Neural cell (in vitro differentiated cells): ENCODE measurements around the gene NSMF. TPM values are rescaled to one million over a fixed set of nuclear protein-coding genes. Genes with fewer than 3 reads are reported as not detected.

Experiments
- H2AFZ ChIP-seq: fragments of 200-600, 300-800 bp; sonication (generic), shearing (Covaris generic); 2 replicates; pipeline ENCODE4 v1.6.0; 2014; ENCODE audit warnings: low read depth, mild to moderate bottlenecking, antibody characterized with exemption, low read length, moderate library complexity
- H3F3A ChIP-seq: fragments of 200-600 bp; shearing (Covaris generic); 2 replicates; pipeline ENCODE4 v1.6.1; 2016; ENCODE audit warnings: mild to moderate bottlenecking, moderate library complexity, mixed read lengths, antibody characterized with exemption, low read length; ENCODE audit not compliant: insufficient read depth, poor library complexity, severe bottlenecking
- H3K27ac ChIP-seq: fragments of 200-600, 300-800 bp; sonication (generic), shearing (Covaris generic); 2 replicates; pipeline ENCODE4 v1.5.1; 2014; ENCODE audit warnings: mild to moderate bottlenecking, low read length, moderate library complexity
- H3K27me3 ChIP-seq: fragments of 300-800, 200-600 bp; sonication (generic), shearing (Covaris generic); 2 replicates; pipeline ENCODE4 v1.6.0; 2014; ENCODE audit warnings: mild to moderate bottlenecking, low read depth, low read length, moderate library complexity; ENCODE audit not compliant: insufficient read depth
- H3K36me3 ChIP-seq: fragments of 300-800, 200-600 bp; sonication (generic), shearing (Covaris generic); 2 replicates; pipeline ENCODE4 v1.5.1; 2014; ENCODE audit warnings: mild to moderate bottlenecking, antibody characterized with exemption, low read length, moderate library complexity; ENCODE audit not compliant: insufficient read depth
- H3K4me2 ChIP-seq: fragments of 300-800, 200-600 bp; sonication (generic), shearing (Covaris generic); 2 replicates; pipeline ENCODE4 v1.6.0; 2014; ENCODE audit warnings: mild to moderate bottlenecking, low read length
- H3K4me3 ChIP-seq: fragments of 300-800, 200-600 bp; sonication (generic), shearing (Covaris generic); 2 replicates; pipeline ENCODE4 v1.5.1; 2014; ENCODE audit warnings: mild to moderate bottlenecking, low read length, moderate library complexity
- H3K79me2 ChIP-seq: fragments of 200-600 bp; shearing (Covaris generic); replicated peaks from 2 replicates; pipeline ENCODE4 v1.6.0; 2014; ENCODE audit warnings: mild to moderate bottlenecking, low read length, moderate library complexity; ENCODE audit not compliant: insufficient read depth
- H3K9ac ChIP-seq: fragments of 300-800, 200-600 bp; sonication (generic), shearing (Covaris generic); 2 replicates; pipeline ENCODE4 v1.6.1; 2016; ENCODE audit warnings: mild to moderate bottlenecking, low read length, mixed read lengths
- H3K9me2 ChIP-seq: fragments of 200-600 bp; shearing (Covaris generic); 2 replicates; pipeline ENCODE4 v1.6.1; 2016; ENCODE audit warnings: mild to moderate bottlenecking, low read length, mixed read lengths; ENCODE audit not compliant: insufficient read depth
- H3K9me3 ChIP-seq: fragments of 200-600, 300-800 bp; sonication (generic), shearing (Covaris generic); 2 replicates; pipeline ENCODE4 v1.6.1; 2016; ENCODE audit warnings: mild to moderate bottlenecking, mixed run types, low read length, moderate library complexity, mixed read lengths
- H4K20me1 ChIP-seq: fragments of 200-600 bp; shearing (Covaris generic); 2 replicates; pipeline ENCODE4 v1.6.1; 2016; ENCODE audit warnings: mild to moderate bottlenecking, mixed run types; ENCODE audit not compliant: insufficient read depth
- CTCF ChIP-seq: fragments of 450-650 bp; IDR thresholded peaks from 2 replicates; pipeline ENCODE4 v1.5.1; 2014; ENCODE audit warnings: antibody characterized with exemption, mild to moderate bottlenecking, moderate library complexity; ENCODE audit not compliant: poor library complexity, severe bottlenecking
- EP300 ChIP-seq: fragments of 450-650 bp; conservative IDR thresholded peaks from 2 replicates; pipeline ENCODE4 v1.6.1; 2014; ENCODE audit warnings: antibody characterized with exemption, mild to moderate bottlenecking, moderate library complexity; ENCODE audit not compliant: poor library complexity, severe bottlenecking
- EZH2 ChIP-seq: fragments of 200-600, 300-800 bp; shearing (Covaris generic), sonication (generic); IDR thresholded peaks from 2 replicates; pipeline ENCODE4 v1.6.1; 2014; ENCODE audit warnings: antibody characterized with exemption, low read length, borderline replicate concordance, mild to moderate bottlenecking; ENCODE audit not compliant: insufficient read depth, poor library complexity, severe bottlenecking
- MXI1 ChIP-seq: fragments of 450-650 bp; conservative IDR thresholded peaks from 2 replicates; pipeline ENCODE4 v1.6.1; 2014; ENCODE audit warnings: antibody characterized with exemption, mild to moderate bottlenecking; ENCODE audit not compliant: poor library complexity, severe bottlenecking
- POLR2AphosphoS5 ChIP-seq: IDR thresholded peaks from 2 replicates; pipeline ENCODE4 v1.6.1; 2012
- RAD21 ChIP-seq: fragments of 450-650 bp; conservative IDR thresholded peaks from 2 replicates; pipeline ENCODE4 v1.6.1; 2014; ENCODE audit warnings: antibody characterized with exemption, mild to moderate bottlenecking, moderate library complexity
- REST ChIP-seq: IDR thresholded peaks from 2 replicates; pipeline ENCODE4 v1.6.1; 2012; ENCODE audit warnings: borderline replicate concordance
- SMC3 ChIP-seq: fragments of 450-650 bp; conservative IDR thresholded peaks from 2 replicates; pipeline ENCODE4 v1.6.1; 2014; ENCODE audit warnings: antibody characterized with exemption, mild to moderate bottlenecking, moderate library complexity; ENCODE audit not compliant: poor library complexity
- TAF1 ChIP-seq: IDR thresholded peaks from 2 replicates; pipeline ENCODE4 v1.6.1; 2012; ENCODE audit warnings: low read depth
- polyA plus RNA-seq: library from polyadenylated mRNA; depleted of rRNA; stranded (reverse); fragments of >200 nt; gene quantifications from 2 replicates; pipeline ENCODE4 v1.2.3, GENCODE V29; 2014

The NSMF gene
- polyA plus RNA-seq, 1 donor from 2014 or later, result 51.2 TPM

- Histone ChIP-seq H3F3A (no peaks in the 10 kb centered on the region), H4K20me1 (no peaks in the 10 kb centered on the region), H3K36me3 (no peaks in the 10 kb centered on the region)
These were observed 11.2 kb downstream of the NSMF start for GRCh38 chr9:137447722-137448601.

More at GRCh38 chr9:137447722-137448601, 11.2 kb downstream of the NSMF start:
- Histone ChIP-seq H3K79me2 (no peaks in the 10 kb centered on the region), H3K4me3 (no peak overlapping the region), H3K9me3 (no peaks in the 10 kb centered on the region), H3K4me2 (no peak overlapping the region), H3K9me2 (no peaks in the 10 kb centered on the region), H3K27ac (no peak overlapping the region), H3K27me3 (no peaks in the 10 kb centered on the region), H3K9ac (no peak overlapping the region), H2AFZ (no peak overlapping the region)
- no peak for TF ChIP-seq RAD21
- no peak for TF ChIP-seq CTCF
- no peak for TF ChIP-seq EP300
- no peak for TF ChIP-seq SMC3
- no peak for TF ChIP-seq REST
- TF ChIP-seq EZH2, result no peak
- no peak for TF ChIP-seq MXI1
- no peak for TF ChIP-seq TAF1
- TF ChIP-seq POLR2AphosphoS5, result no peak
